ENCODE measurements around the gene ZSCAN30.
A peak's percentile ranks its signal among the peaks of the same experiment; 100 is the strongest.

ZSCAN30 gene

DNA sequence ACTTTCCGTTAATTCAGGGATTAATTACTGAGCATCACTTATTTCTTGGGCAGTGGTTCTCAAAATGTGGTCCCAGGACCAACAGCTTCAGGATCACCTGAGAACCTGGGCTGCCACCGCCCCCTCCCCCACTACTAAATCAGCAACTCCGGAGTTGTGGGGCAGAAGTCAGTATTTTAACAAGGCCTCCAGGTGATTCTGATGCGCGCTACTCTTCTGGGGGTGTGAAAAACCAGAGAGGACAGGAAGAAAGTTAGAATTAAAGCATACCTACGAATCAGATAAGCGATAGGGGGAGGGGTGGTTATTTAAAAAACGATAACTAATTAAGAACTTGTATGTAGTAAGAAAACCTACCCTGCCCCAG, 319 bp downstream of the ZSCAN30 start:
- no peak for DNase-seq (ENCODE audit: low read depth)
- TF ChIP-seq, protein P1, sequence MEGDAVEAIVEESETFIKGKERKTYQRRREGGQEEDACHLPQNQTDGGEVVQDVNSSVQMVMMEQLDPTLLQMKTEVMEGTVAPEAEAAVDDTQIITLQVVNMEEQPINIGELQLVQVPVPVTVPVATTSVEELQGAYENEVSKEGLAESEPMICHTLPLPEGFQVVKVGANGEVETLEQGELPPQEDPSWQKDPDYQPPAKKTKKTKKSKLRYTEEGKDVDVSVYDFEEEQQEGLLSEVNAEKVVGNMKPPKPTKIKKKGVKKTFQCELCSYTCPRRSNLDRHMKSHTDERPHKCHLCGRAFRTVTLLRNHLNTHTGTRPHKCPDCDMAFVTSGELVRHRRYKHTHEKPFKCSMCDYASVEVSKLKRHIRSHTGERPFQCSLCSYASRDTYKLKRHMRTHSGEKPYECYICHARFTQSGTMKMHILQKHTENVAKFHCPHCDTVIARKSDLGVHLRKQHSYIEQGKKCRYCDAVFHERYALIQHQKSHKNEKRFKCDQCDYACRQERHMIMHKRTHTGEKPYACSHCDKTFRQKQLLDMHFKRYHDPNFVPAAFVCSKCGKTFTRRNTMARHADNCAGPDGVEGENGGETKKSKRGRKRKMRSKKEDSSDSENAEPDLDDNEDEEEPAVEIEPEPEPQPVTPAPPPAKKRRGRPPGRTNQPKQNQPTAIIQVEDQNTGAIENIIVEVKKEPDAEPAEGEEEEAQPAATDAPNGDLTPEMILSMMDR (IDR thresholded peaks at IDR 0.05; ENCODE audit: low read depth, low read length): no peak
- TF ChIP-seq MYC (IDR thresholded peaks at IDR 0.05; ENCODE audit: low read depth, low read length): no peak
- no peak for TF ChIP-seq MAX (IDR thresholded peaks at IDR 0.05; ENCODE audit: low read depth, low read length)
- TF ChIP-seq POLR2A (IDR thresholded peaks at IDR 0.05; ENCODE audit: extremely low read depth, insufficient read length): no peak

GRCh38 chr18:35289293-35289692, 736 bp downstream of the ZSCAN30 start:
- TF ChIP-seq POLR2A (IDR thresholded peaks at IDR 0.05; ENCODE audit: extremely low read depth, insufficient read length): no peak
- peak; percentile 25 for DNase-seq (ENCODE audit: low read depth)
- H3K4me3 ChIP-seq (ENCODE audit: low read depth, low read length): peak overlapping the region; percentile 75

More for the DNA sequence above, 319 bp downstream of the ZSCAN30 start:
- H3K4me3 ChIP-seq (ENCODE audit: low read depth, low read length): peak overlapping the region; percentile 75

DNA sequence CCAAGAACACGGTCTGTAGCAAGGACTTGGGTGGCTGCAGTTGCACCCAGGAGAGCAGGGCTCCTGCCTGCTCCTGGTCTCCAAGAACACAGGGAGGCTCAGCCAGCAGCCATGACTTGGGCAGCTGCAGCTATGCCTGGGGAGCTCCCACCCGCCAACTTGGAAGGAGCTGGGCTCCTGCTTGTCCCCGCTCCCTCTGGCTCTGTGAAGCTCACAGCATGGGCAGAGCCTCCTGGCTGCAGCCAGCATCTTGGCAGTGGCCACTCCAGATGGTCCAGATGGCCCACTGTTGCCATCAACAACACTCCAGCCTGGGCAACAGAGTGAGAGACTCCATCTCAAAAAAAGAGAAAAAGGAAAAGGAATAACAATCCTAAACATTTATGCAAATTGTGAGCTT, 5.2 kb downstream of the ZSCAN30 start:
- no peak for DNase-seq (ENCODE audit: low read depth)
- no peak for TF ChIP-seq MAX (IDR thresholded peaks at IDR 0.05; ENCODE audit: low read depth, low read length)
- TF ChIP-seq, protein P1 (IDR thresholded peaks at IDR 0.05; ENCODE audit: low read depth, low read length): no peak
- H3K4me3 ChIP-seq (ENCODE audit: low read depth, low read length): no peak overlapping the region

DNA sequence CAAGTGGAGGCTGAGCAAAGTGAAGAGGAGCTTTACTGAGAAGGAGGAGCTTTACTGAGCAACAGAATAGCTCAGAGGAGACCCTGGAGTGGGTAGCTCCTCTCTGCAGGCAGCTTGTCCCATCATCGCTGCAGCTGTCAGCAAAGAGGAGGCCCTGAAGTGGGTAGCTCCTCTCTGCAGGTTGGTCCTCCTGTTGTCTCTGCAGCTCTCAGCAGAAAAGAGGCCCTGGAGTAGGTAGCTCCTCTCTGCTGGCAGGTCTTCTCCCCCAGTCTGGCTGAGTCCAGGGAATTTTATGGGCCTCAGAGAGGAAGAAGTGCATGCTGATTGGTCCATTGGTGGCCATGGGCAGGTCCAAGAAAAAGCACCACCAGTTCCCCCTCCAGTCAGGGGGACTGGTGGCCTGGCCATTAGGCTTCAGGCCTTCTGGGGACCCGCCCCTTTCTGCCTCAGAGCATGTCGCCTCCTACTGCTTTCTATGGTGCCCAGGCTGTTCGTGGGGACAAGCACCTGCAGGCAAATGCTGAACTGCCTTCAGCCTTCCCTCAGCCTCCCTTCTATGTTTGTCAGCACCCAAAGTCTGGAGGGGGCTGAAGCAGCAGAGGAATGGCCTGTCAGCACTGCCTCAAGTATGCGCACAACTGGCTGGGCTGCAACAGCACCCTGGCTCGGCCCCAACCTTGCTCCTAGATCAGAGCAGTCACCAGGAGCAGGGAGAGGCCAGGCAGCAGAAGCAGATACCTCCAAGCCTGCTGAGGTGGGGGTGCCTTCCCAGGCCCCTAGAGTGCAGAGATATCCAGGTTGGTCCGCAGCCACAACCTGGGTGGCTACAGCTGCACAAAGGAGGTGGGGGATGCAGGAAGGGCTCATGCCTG, 5.9 kb downstream of the ZSCAN30 start:
- H3K4me3 ChIP-seq (ENCODE audit: low read depth, low read length): no peak overlapping the region
- DNase-seq (ENCODE audit: low read depth): peak; percentile 22
- TF ChIP-seq, protein P1 (IDR thresholded peaks at IDR 0.05; ENCODE audit: low read depth, low read length): no peak
- TF ChIP-seq MYC (IDR thresholded peaks at IDR 0.05; ENCODE audit: low read depth, low read length): no peak

GRCh38 chr18:35282353-35282752, 7.7 kb downstream of the ZSCAN30 start:
- TF ChIP-seq POLR2A (IDR thresholded peaks at IDR 0.05; ENCODE audit: extremely low read depth, insufficient read length) (no peak), MYC (IDR thresholded peaks at IDR 0.05; ENCODE audit: low read depth, low read length) (no peak), MAX (IDR thresholded peaks at IDR 0.05; ENCODE audit: low read depth, low read length) (no peak)
- TF ChIP-seq, protein P1 (IDR thresholded peaks at IDR 0.05; ENCODE audit: low read depth, low read length): no peak
- no peak for DNase-seq (ENCODE audit: low read depth)
- no peak overlapping the region for H3K4me3 ChIP-seq (ENCODE audit: low read depth, low read length)

- no peak for DNase-seq (ENCODE audit: low read depth)
- TF ChIP-seq MYC (IDR thresholded peaks at IDR 0.05; ENCODE audit: low read depth, low read length) (no peak), MAX (IDR thresholded peaks at IDR 0.05; ENCODE audit: low read depth, low read length) (no peak), POLR2A (IDR thresholded peaks at IDR 0.05; ENCODE audit: extremely low read depth, insufficient read length) (no peak)
- TF ChIP-seq, protein P1 (IDR thresholded peaks at IDR 0.05; ENCODE audit: low read depth, low read length): no peak
- H3K4me3 ChIP-seq (ENCODE audit: low read depth, low read length): no peak overlapping the region
These were observed 11.1 kb downstream of the ZSCAN30 start for GRCh38 chr18:35278969-35279368.
